Measurements from ENCODE around the gene ZP1. TPM values are rescaled to one million over a fixed set of nuclear protein-coding genes. Genes with fewer than 3 reads are reported as not detected.

Gene ZP1
- total RNA-seq, 4 donors from 2014 or later = not detected

- WGBS, 2 donors (ENCODE audit: low coverage in 1 of 2) = 74 to 93% methylated on average over 5 to 8 of the region's 8 CpGs
- TF ChIP-seq CTCF (IDR thresholded peaks at IDR 0.05) = no peak
- TF ChIP-seq EP300 (IDR thresholded peaks at IDR 0.05; ENCODE audit: low read depth) = no peak
- no peak for TF ChIP-seq POLR2A (IDR thresholded peaks at IDR 0.05)
- TF ChIP-seq POLR2AphosphoS5 (IDR thresholded peaks at IDR 0.05) = no peak
- no peak overlapping the region for H3K4me3 ChIP-seq
- no peaks in the 10 kb centered on the region for H3K27me3 ChIP-seq
- peaks cover 19 to 39% (median 32%) of the 10 kb centered on the region in 4 donors for H3K4me1 ChIP-seq
- intact Hi-C loops (cut with DNase I; ENCODE audit: low total_unique reads) = no loop called here
- no peak for DNase-seq
- H3K9me3 ChIP-seq = no peaks in the 10 kb centered on the region
- H3K27ac ChIP-seq = no peak overlapping the region
- in situ Hi-C loops (cut with MboI; ENCODE audit: low pct_ligation_motif_present in 1 of 4, low pct_unique_long_range_greater_than_20kb in 1 of 4, low sequenced_read_pairs in 3 of 4) = loop anchor here in 2 of 4 donors (25.0 kb wide), 3 partner anchors 292 to 492 kb away; partner anchors contain the start of genes DDB1 (in 1 of the 2) and TKFC (in 1 of the 2)
- H3K36me3 ChIP-seq = peaks cover 0 to 17% (median 6%) of the 10 kb centered on the region in 4 donors
Measured at GRCh38 chr11:60845338-60845737, 22.0 kb upstream of the ZP1 start.

GRCh38 chr11:60847281-60847680 lies 20.1 kb upstream of the ZP1 start:
- Histone ChIP-seq H3K27me3 (no peaks in the 10 kb centered on the region), H3K4me3 (no peak overlapping the region), H3K4me1 (peaks cover 15 to 41% (median 25%) of the 10 kb centered on the region in 4 donors), H3K9me3 (no peaks in the 10 kb centered on the region), H3K36me3 (peaks cover 0 to 18% (median 6%) of the 10 kb centered on the region in 4 donors), H3K27ac (no peak overlapping the region)
- intact Hi-C loops (cut with DNase I; ENCODE audit: low total_unique reads) (no loop called here), in situ Hi-C loops (cut with MboI; ENCODE audit: low pct_ligation_motif_present in 1 of 4, low pct_unique_long_range_greater_than_20kb in 1 of 4, low sequenced_read_pairs in 3 of 4) (loop anchor here in 2 of 4 donors (25.0 kb wide), 3 partner anchors 290 to 490 kb away; partner anchors contain the start of genes DDB1 (in 1 of the 2) and TKFC (in 1 of the 2))
- 79 to 87% methylated on average over 3 to 12 of the region's 13 CpGs for WGBS, 2 donors (ENCODE audit: low coverage in 1 of 2)
- TF ChIP-seq EP300 (IDR thresholded peaks at IDR 0.05; ENCODE audit: low read depth) (no peak), POLR2A (IDR thresholded peaks at IDR 0.05) (no peak), POLR2AphosphoS5 (IDR thresholded peaks at IDR 0.05) (no peak)
- no peak for DNase-seq

- in situ Hi-C loops (cut with MboI; ENCODE audit: low pct_ligation_motif_present in 1 of 4, low pct_unique_long_range_greater_than_20kb in 1 of 4, low sequenced_read_pairs in 3 of 4) = loop anchor here in 2 of 4 donors (25.0 kb wide), 3 partner anchors 289 to 489 kb away; partner anchors contain the start of genes DDB1 (in 1 of the 2) and TKFC (in 1 of the 2)
- H3K4me1 ChIP-seq = peaks cover 13 to 35% (median 24%) of the 10 kb centered on the region in 4 donors
- TF ChIP-seq POLR2AphosphoS5 (IDR thresholded peaks at IDR 0.05) (no peak), EP300 (IDR thresholded peaks at IDR 0.05; ENCODE audit: low read depth) (no peak), CTCF (IDR thresholded peaks at IDR 0.05) (no peak), POLR2A (IDR thresholded peaks at IDR 0.05) (no peak)
- intact Hi-C loops (cut with DNase I; ENCODE audit: low total_unique reads) = no loop called here
- no peaks in the 10 kb centered on the region for H3K27me3 ChIP-seq
- peaks cover 0 to 18% (median 6%) of the 10 kb centered on the region in 4 donors for H3K36me3 ChIP-seq
- 92 to 93% methylated on average over 5 to 12 of the region's 12 CpGs for WGBS, 2 donors (ENCODE audit: low coverage in 1 of 2)
- no peak overlapping the region for H3K4me3 ChIP-seq
- no peak overlapping the region for H3K27ac ChIP-seq
- no peak for DNase-seq
- no peaks in the 10 kb centered on the region for H3K9me3 ChIP-seq
Measured at GRCh38 chr11:60847896-60848295, 19.4 kb upstream of the ZP1 start.

- in situ Hi-C loops (cut with MboI; ENCODE audit: low pct_ligation_motif_present in 1 of 4, low pct_unique_long_range_greater_than_20kb in 1 of 4, low sequenced_read_pairs in 3 of 4) = loop anchor here in 2 of 4 donors (25.0 kb wide), 3 partner anchors 289 to 489 kb away; partner anchors contain the start of genes DDB1 (in 1 of the 2) and TKFC (in 1 of the 2)
- no peak for DNase-seq
- TF ChIP-seq POLR2A (IDR thresholded peaks at IDR 0.05) = no peak
- TF ChIP-seq CTCF (IDR thresholded peaks at IDR 0.05) = no peak
- TF ChIP-seq POLR2AphosphoS5 (IDR thresholded peaks at IDR 0.05) = no peak
- no peak for TF ChIP-seq EP300 (IDR thresholded peaks at IDR 0.05; ENCODE audit: low read depth)
Measured at GRCh38 chr11:60848714-60849151, 18.6 kb upstream of the ZP1 start.

More at GRCh38 chr11:60848714-60849151, 18.6 kb upstream of the ZP1 start:
- Histone ChIP-seq H3K36me3 (peaks cover 0 to 18% (median 6%) of the 10 kb centered on the region in 4 donors), H3K4me1 (peaks cover 6 to 27% (median 17%) of the 10 kb centered on the region in 4 donors), H3K9me3 (no peaks in the 10 kb centered on the region), H3K27ac (no peak overlapping the region), H3K27me3 (no peaks in the 10 kb centered on the region), H3K4me3 (no peak overlapping the region)
- intact Hi-C loops (cut with DNase I; ENCODE audit: low total_unique reads) = no loop called here
- WGBS, 2 donors (ENCODE audit: low coverage in 1 of 2) = 85 to 90% methylated on average over 5 to 10 of the region's 10 CpGs
